Measurements from ENCODE around the gene CPAMD8.
"Not testable (repeated sequence)": the region's sequence is repeated elsewhere in the genome, so short reads cannot be mapped to it uniquely, and the experiment has no call there.

Gene CPAMD8

GRCh38 chr19:17041976-17042375, 15.4 kb upstream of the CPAMD8 start:
- FAIRE-seq (no peak), DNase-seq (ENCODE audit: low spot score) (no peak)

- no peak for FAIRE-seq
- no peak for DNase-seq (ENCODE audit: low spot score)
Measured at GRCh38 chr19:17037966-17038500, 11.4 kb upstream of the CPAMD8 start.

GRCh38 chr19:17037184-17037583, 10.6 kb upstream of the CPAMD8 start:
- FAIRE-seq: no peak
- DNase-seq (ENCODE audit: low spot score): no peak

- DNase-seq (ENCODE audit: low spot score): no peak
- FAIRE-seq: no peak
Measured at GRCh38 chr19:17036640-17037039, 10.0 kb upstream of the CPAMD8 start.

GRCh38 chr19:17035842-17036424, 9.3 kb upstream of the CPAMD8 start:
- DNase-seq (ENCODE audit: low spot score): no peak

GRCh38 chr19:17031741-17032140, 5.1 kb upstream of the CPAMD8 start:
- DNase-seq (ENCODE audit: low spot score) (no peak), FAIRE-seq (no peak)

More at GRCh38 chr19:17035842-17036424, 9.3 kb upstream of the CPAMD8 start:
- no peak for FAIRE-seq

GRCh38 chr19:17027535-17027975, 945 bp upstream of the CPAMD8 start:
- DNase-seq (ENCODE audit: low spot score) (no peak), FAIRE-seq (no peak)

- DNase-seq (ENCODE audit: low spot score): no peak
- no peak for FAIRE-seq
Measured at GRCh38 chr19:17025991-17026658, 485 bp downstream of the CPAMD8 start.

- DNase-seq (ENCODE audit: low spot score): no peak
- no peak for FAIRE-seq
Measured at GRCh38 chr19:17025361-17025760, 1.2 kb downstream of the CPAMD8 start.

- DNase-seq (ENCODE audit: low spot score); FAIRE-seq: not testable (repeated sequence)
Measured at GRCh38 chr19:17024941-17025340, 1.7 kb downstream of the CPAMD8 start.

GRCh38 chr19:17023805-17024204, 2.8 kb downstream of the CPAMD8 start:
- FAIRE-seq (no peak), DNase-seq (ENCODE audit: low spot score) (no peak)

GRCh38 chr19:17022738-17023137, 3.9 kb downstream of the CPAMD8 start:
- no peak for DNase-seq (ENCODE audit: low spot score)
- FAIRE-seq: no peak

GRCh38 chr19:17021793-17022590, 4.6 kb downstream of the CPAMD8 start:
- DNase-seq (ENCODE audit: low spot score) (no peak), FAIRE-seq (no peak)

- DNase-seq (ENCODE audit: low spot score) (no peak), FAIRE-seq (no peak)
Measured at GRCh38 chr19:17021328-17021727, 5.3 kb downstream of the CPAMD8 start.

- FAIRE-seq (no peak), DNase-seq (ENCODE audit: low spot score) (no peak)
Measured at GRCh38 chr19:17020823-17021222, 5.8 kb downstream of the CPAMD8 start.

GRCh38 chr19:17020385-17020784, 6.2 kb downstream of the CPAMD8 start:
- DNase-seq (ENCODE audit: low spot score) (no peak), FAIRE-seq (no peak)

- not testable (repeated sequence) for FAIRE-seq; DNase-seq (ENCODE audit: low spot score)
Measured at GRCh38 chr19:17014212-17014861, 12.3 kb downstream of the CPAMD8 start.

GRCh38 chr19:17011485-17011884, 15.1 kb downstream of the CPAMD8 start:
- FAIRE-seq (no peak), DNase-seq (ENCODE audit: low spot score) (no peak)

- no peak for FAIRE-seq
- DNase-seq (ENCODE audit: low spot score): no peak
Measured at GRCh38 chr19:17006579-17006978, 20.0 kb downstream of the CPAMD8 start.

- FAIRE-seq: no peak
- DNase-seq (ENCODE audit: low spot score): no peak
Measured at GRCh38 chr19:17005000-17005399, 21.6 kb downstream of the CPAMD8 start.

- DNase-seq (ENCODE audit: low spot score) (no peak), FAIRE-seq (no peak)
Measured at GRCh38 chr19:17004386-17004785, 22.2 kb downstream of the CPAMD8 start.

GRCh38 chr19:17002455-17002854, 24.2 kb downstream of the CPAMD8 start:
- DNase-seq (ENCODE audit: low spot score) (no peak), FAIRE-seq (no peak)

Measured in RCC 7860 (cell line).